HG03175 (cell line): ENCODE results near the gene ZC3H10.

Experiments
- ATAC-seq: cut with Tn5 transposase; IDR thresholded peaks from one replicate; pipeline ENCODE4 v1.9.1; 2021; ENCODE audit warnings: mild to moderate bottlenecking, moderate library complexity; ENCODE audit not compliant: unreplicated experiment

ZC3H10 gene

GRCh38 chr12:56164345-56164729 is 46.3 kb downstream of the ZC3H10 start:
- no peak for ATAC-seq

- no peak for ATAC-seq
These were observed 47.3 kb downstream of the ZC3H10 start for GRCh38 chr12:56165369-56165768.

- ATAC-seq, result no peak
These were observed 51.2 kb downstream of the ZC3H10 start for GRCh38 chr12:56169229-56169759.

- no peak for ATAC-seq
These were observed 54.8 kb downstream of the ZC3H10 start for GRCh38 chr12:56172839-56173238.
